Measurements from ENCODE around the gene MOV10L1.

Gene MOV10L1

DNA sequence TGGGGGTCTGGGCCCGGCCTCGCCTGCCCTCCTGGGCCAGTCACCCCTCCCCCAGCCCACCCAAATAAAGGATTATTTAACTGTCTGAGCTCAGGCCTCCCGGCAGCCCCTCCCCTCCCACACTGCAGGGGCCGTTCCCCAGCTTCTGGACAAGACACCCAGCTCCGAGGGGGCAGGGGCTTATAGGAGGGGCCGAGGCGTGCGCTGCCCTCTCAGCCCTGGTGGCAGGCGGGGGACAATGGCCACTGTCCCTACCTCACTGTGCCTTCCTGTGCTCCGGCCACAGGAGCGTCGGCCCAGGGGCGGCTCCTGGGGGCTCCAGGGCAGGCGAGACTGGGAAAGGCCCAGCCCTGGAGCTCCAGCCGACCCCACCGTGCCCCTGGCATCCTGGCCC is 108.8 kb downstream of the MOV10L1 start:
- H2AFZ ChIP-seq (ENCODE audit: low read length) = no peak overlapping the region
- 0 out of 2 replicates have a peak, but pooled peaks cover 9% of the 10 kb centered on the region for H3F3A ChIP-seq (ENCODE audit: insufficient read depth, low read length)
- H4K20me1 ChIP-seq (ENCODE audit: insufficient read depth, low read length) = no peaks in the 10 kb centered on the region
- no peaks in the 10 kb centered on the region; the same call in 1 of the 2 replicates for H3K36me3 ChIP-seq (replicated peaks; ENCODE audit: insufficient read depth, low read length)
- H3K27me3 ChIP-seq (replicated peaks; ENCODE audit: insufficient read depth, low read length) = no peaks in the 10 kb centered on the region
- no peak for TF ChIP-seq EZH2 (optimal IDR thresholded peaks at IDR 0.05; ENCODE audit: low read depth, low read length)
- TF ChIP-seq, protein P1, sequence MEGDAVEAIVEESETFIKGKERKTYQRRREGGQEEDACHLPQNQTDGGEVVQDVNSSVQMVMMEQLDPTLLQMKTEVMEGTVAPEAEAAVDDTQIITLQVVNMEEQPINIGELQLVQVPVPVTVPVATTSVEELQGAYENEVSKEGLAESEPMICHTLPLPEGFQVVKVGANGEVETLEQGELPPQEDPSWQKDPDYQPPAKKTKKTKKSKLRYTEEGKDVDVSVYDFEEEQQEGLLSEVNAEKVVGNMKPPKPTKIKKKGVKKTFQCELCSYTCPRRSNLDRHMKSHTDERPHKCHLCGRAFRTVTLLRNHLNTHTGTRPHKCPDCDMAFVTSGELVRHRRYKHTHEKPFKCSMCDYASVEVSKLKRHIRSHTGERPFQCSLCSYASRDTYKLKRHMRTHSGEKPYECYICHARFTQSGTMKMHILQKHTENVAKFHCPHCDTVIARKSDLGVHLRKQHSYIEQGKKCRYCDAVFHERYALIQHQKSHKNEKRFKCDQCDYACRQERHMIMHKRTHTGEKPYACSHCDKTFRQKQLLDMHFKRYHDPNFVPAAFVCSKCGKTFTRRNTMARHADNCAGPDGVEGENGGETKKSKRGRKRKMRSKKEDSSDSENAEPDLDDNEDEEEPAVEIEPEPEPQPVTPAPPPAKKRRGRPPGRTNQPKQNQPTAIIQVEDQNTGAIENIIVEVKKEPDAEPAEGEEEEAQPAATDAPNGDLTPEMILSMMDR (IDR thresholded peaks at IDR 0.05; ENCODE audit: low read length) = no peak
- no peak for TF ChIP-seq EZH2phosphoT487 (IDR thresholded peaks at IDR 0.05; ENCODE audit: low read length)
- H3K9me2 ChIP-seq (replicated peaks; ENCODE audit: insufficient read depth, low read length) = no peaks in the 10 kb centered on the region
- H3K9ac ChIP-seq (ENCODE audit: low read length) = no peak overlapping the region
- H3K4me1 ChIP-seq (ENCODE audit: low read length) = peaks cover 7% of the 10 kb centered on the region; the same call in 1 of the 2 replicates
- H3K27ac ChIP-seq (ENCODE audit: low read length) = no peak overlapping the region
- H3K4me2 ChIP-seq (ENCODE audit: low read depth, low read length) = no peak overlapping the region
- no peak for DNase-seq
- H3K79me2 ChIP-seq (ENCODE audit: low read length) = peaks cover 28% of the 10 kb centered on the region
- no peaks in the 10 kb centered on the region for H3K9me3 ChIP-seq (replicated peaks; ENCODE audit: insufficient read depth, low read length)
- no peak overlapping the region for H3K4me3 ChIP-seq (ENCODE audit: low read length)

DNA sequence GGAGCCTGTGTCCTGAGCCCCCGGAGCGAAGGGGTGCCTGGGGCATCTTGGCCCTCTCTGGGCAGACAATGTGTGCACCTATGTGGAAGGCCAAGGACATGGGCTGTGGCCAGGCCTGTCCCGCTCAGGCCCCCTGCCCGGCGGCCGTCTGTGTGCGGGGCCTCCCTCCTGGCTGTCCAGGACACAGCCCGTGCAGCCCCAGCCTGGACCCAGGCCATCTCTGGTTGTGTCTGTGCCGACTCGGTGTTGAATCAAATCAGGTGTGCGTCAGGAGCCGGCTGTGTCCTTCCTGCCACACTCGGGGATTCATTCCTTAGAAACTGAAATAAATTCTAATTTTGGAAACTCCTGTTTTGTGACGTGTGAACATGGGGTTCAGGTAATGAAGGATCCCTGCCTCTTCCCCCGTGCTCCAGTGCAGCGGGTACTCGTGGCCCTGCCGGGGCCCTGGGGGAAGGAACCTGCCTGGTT is 109.5 kb downstream of the MOV10L1 start:
- Histone ChIP-seq H3K4me2 (ENCODE audit: low read depth, low read length) (no peak overlapping the region), H2AFZ (ENCODE audit: low read length) (no peak overlapping the region), H3F3A (ENCODE audit: insufficient read depth, low read length) (0 out of 2 replicates have a peak, but pooled peaks cover 9% of the 10 kb centered on the region), H3K79me2 (ENCODE audit: low read length) (peaks cover 22% of the 10 kb centered on the region), H4K20me1 (ENCODE audit: insufficient read depth, low read length) (no peaks in the 10 kb centered on the region), H3K27ac (ENCODE audit: low read length) (no peak overlapping the region), H3K4me3 (ENCODE audit: low read length) (no peak overlapping the region), H3K4me1 (ENCODE audit: low read length) (peaks cover 7% of the 10 kb centered on the region; the same call in 1 of the 2 replicates), H3K27me3 (replicated peaks; ENCODE audit: insufficient read depth, low read length) (no peaks in the 10 kb centered on the region), H3K36me3 (replicated peaks; ENCODE audit: insufficient read depth, low read length) (no peaks in the 10 kb centered on the region; the same call in 1 of the 2 replicates), H3K9ac (ENCODE audit: low read length) (no peak overlapping the region), H3K9me3 (replicated peaks; ENCODE audit: insufficient read depth, low read length) (no peaks in the 10 kb centered on the region), H3K9me2 (replicated peaks; ENCODE audit: insufficient read depth, low read length) (no peaks in the 10 kb centered on the region)
- TF ChIP-seq EZH2 (optimal IDR thresholded peaks at IDR 0.05; ENCODE audit: low read depth, low read length) (no peak), EZH2phosphoT487 (IDR thresholded peaks at IDR 0.05; ENCODE audit: low read length) (no peak)
- TF ChIP-seq, protein P1 (IDR thresholded peaks at IDR 0.05; ENCODE audit: low read length) = no peak
- no peak for DNase-seq

DNA sequence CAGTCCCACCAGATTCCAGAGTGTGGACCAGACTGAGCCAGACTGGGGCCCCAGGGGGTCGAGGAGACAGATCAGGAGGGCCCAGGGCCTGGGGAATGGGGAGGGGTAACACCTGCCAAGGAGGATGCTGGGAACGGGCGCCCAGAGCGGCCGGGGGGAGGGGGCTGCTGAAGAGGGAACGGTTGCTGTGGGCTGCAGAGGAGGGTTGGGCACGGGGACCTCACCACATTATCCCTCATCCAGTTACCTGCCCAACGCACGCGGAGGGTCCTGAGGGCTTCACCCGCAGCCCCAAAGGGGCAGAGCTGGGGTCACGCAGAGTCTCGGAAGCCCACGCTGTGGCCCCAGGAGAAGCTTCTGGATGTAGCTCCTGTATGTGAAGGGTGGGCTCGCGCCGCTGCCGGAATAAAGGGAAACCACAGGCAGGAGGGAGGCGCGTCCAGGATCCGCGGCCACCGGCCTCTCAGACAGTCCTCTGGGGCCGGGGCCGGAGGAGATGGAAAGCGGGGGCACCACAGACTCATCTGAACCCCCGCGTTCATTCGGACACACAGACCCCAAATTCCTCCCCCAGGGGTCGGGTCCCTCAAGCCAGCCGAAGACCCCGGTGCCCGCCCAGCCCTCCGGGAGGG is 110.1 kb downstream of the MOV10L1 start:
- Histone ChIP-seq H3K4me2 (ENCODE audit: low read depth, low read length) (peak overlapping the region; percentile 62), H3K9ac (ENCODE audit: low read length) (peak overlapping the region; percentile 48), H3K27me3 (replicated peaks; ENCODE audit: insufficient read depth, low read length) (no peaks in the 10 kb centered on the region), H2AFZ (ENCODE audit: low read length) (peak overlapping the region; percentile 43; the same call in 1 of the 2 replicates), H3K4me1 (ENCODE audit: low read length) (peaks cover 7% of the 10 kb centered on the region; the same call in 1 of the 2 replicates), H3K27ac (ENCODE audit: low read length) (no peak overlapping the region), H3K36me3 (replicated peaks; ENCODE audit: insufficient read depth, low read length) (no peaks in the 10 kb centered on the region), H3F3A (ENCODE audit: insufficient read depth, low read length) (0 out of 2 replicates have a peak, but pooled peaks cover 9% of the 10 kb centered on the region), H4K20me1 (ENCODE audit: insufficient read depth, low read length) (no peaks in the 10 kb centered on the region), H3K4me3 (ENCODE audit: low read length) (peak overlapping the region; percentile 68), H3K9me3 (replicated peaks; ENCODE audit: insufficient read depth, low read length) (no peaks in the 10 kb centered on the region), H3K9me2 (replicated peaks; ENCODE audit: insufficient read depth, low read length) (no peaks in the 10 kb centered on the region), H3K79me2 (ENCODE audit: low read length) (peaks cover 18% of the 10 kb centered on the region)
- no peak for DNase-seq
- TF ChIP-seq, protein P1 (IDR thresholded peaks at IDR 0.05; ENCODE audit: low read length) = no peak
- TF ChIP-seq EZH2 (optimal IDR thresholded peaks at IDR 0.05; ENCODE audit: low read depth, low read length) (no peak), EZH2phosphoT487 (IDR thresholded peaks at IDR 0.05; ENCODE audit: low read length) (no peak)

Data from MM.1S (cell line).